GM18511 (cell line): Measurements from ENCODE around the gene TET2.

Experiments
- ATAC-seq: cut with Tn5 transposase; IDR thresholded peaks from one replicate; pipeline ENCODE4 v1.9.1; 2021; ENCODE audit warnings: mild to moderate bottlenecking, moderate library complexity; ENCODE audit not compliant: unreplicated experiment

Gene TET2

DNA sequence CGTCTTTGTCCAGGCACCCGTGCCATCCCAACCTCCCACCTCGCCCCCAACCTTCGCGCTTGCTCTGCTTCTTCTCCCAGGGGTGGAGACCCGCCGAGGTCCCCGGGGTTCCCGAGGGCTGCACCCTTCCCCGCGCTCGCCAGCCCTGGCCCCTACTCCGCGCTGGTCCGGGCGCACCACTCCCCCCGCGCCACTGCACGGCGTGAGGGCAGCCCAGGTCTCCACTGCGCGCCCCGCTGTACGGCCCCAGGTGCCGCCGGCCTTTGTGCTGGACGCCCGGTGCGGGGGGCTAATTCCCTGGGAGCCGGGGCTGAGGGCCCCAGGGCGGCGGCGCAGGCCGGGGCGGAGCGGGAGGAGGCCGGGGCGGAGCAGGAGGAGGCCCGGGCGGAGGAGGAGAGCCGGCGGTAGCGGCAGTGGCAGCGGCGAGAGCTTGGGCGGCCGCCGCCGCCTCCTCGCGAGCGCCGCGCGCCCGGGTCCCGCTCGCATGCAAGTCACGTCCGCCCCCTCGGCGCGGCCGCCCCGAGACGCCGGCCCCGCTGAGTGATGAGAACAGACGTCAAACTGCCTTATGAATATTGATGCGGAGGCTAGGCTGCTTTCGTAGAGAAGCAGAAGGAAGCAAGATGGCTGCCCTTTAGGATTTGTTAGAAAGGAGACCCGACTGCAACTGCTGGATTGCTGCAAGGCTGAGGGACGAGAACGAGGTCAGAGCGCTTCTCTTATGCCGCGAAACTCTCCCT, at the start of gene TET2:
Gene TET2 (plus strand): TSS at position 601 of the 740 bp plus-strand sequence. CDS start 87,067 bp downstream, outside the sequence.
- ATAC-seq = peak; percentile 82

DNA sequence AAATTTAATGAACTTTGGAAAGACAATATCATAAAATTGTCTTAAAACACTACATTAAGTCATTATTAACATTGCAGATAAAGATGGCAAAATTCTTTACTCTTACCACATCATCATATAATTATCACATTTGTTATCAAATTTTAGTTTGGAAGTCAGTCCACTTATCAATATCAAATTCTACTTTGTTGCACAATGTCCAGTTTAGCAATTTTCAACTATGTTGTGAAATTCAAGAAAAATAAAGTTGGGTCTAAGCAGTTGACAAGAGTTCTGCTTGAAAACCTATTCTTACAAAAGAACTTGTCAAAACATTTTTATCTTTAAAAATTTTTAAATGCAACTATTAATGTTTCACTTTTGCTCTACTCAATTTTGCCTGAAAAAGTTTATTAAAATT, 44.7 kb upstream of the TET2 start:
- ATAC-seq = no peak

DNA sequence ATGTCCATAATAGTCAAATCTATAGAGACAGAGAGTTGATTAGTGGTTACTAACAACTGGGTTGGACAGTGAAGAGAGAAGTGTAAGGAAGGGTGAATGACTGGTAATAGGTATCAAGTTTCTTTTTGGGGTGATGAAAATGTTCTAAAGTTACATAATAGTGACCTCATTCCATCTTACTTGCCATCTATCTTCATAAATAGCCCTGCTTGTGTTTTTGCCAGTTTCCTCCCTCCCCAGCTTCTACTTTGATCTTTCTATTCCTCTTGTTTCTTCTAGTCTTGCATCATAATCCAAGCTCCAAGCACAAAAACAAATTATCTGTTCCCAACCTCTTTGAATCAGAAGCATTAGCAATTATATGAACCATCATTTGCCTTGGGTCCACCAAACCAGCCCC, 40.2 kb upstream of the TET2 start:
- ATAC-seq = no peak

DNA sequence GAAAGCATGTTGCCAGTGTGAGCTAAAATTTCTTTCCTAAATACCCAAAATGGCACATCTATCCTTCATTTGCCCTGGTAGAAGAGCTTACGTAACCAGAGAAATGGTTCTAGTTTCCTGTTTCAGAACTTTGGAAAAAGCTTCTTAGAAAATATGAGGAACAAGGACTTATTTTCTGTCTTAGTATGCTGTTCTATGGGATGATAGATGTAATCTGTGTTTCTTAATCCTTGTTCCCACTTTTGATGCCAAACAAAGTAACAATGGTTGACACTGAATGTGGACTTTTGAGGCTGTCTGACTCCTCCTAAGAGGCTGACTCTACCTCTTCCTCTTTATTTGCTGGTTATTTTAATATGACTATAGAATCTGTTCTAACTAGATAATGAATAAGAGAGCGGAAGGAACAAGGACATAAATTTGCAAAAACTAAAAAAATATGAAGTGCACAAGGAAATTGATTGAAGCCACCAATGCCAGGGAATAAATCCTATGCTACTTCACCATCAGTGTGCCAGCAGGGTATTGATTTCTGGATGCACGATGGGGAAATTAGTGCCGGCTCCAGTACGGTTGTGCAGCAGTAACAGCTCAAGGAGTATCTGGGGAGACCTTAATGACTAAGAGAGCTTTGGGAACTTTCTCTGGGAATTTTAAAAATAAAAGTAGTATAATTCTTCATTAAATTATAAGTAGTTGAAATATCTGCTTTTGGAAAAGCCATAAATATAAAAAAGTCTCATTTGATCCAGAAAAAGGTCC, 39.4 kb upstream of the TET2 start:
- ATAC-seq = no peak

DNA sequence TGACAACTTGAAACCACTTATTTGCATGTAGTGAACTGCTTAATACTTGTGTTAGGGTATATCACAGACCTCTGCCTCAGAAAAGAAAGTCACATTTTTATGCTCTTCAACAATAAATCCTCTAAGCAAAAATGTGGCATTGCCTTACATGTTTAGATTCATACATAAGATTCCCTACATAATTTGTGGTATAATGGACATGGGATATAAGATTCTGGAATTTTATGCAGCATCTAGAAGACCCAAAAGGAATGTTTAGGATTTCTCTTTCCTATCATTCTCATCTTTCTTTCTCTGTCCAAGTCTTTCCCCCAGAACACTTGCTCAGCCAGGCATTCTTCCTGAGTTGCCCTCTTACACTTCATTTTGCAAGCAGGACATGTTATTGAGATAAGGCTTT, 37.7 kb upstream of the TET2 start:
- ATAC-seq = no peak

DNA sequence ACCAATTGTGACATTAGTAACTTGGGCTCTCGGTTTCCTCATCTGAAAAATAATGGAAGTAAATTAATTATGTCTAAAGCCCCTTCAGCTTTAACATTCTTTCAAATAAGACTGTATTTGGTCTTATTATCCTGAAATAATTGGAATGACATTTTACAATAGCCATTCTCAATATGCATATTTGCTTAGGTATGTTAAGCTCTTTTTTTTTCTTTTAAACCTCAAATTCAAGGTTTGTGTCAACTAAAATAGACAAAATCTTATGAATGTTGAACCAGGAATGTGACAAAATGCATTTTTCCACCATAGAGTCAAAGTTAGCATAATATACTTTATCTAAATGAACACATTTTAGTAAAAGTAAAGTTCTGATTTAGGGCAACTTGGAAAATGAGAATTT, 34.4 kb upstream of the TET2 start:
- no peak for ATAC-seq

DNA sequence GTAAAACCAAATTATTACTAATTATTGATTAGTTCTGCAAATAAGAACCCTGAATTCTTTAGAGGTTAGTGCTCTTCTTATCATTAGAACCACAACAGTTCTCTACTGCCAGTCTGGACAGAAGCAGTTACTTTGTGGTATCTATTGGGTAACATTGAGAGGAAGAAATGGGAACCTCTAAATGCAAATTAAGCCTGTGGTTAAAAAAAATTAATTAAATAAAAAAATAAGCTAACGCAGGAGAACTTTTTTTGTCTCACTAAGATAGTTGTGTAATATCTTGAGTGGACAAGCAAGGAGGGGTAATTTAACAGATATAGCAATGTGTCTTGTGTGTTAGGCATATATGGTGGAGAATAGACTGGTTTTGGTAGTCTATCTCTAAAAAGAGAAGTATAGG, 32.9 kb upstream of the TET2 start:
- peak; percentile 66 for ATAC-seq

DNA sequence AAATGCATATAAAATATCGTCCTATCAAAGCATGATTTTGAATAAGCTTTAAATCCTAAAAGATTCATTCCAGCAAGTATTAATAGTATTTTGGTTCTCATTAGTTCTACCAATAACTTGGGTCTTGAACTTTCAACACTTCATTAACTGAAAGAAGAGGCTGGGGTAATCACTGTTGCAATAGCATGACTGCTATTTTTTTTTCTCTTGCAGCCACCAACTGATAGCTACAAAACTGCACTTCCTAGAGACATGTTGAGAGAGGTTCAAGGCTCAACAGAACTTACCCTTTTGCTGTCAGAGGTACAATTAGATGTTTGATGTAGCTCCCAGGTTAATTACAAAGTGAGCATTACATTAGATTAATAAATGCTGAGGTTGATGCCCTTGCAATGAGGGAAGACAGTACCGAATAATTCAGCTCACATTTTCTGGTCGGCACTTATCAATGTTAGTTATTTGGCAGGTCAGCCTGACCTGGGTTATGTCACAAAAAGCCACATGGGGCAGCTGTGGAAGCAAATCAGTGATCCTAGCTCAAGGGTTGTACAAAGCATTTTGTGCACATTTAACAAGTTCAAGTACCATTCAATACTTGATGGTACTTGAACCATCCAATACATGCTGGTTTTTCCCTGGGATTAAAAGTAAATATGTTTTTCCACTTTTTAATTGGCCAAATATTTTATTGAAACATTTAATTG, 29.9 kb upstream of the TET2 start:
- ATAC-seq = no peak

DNA sequence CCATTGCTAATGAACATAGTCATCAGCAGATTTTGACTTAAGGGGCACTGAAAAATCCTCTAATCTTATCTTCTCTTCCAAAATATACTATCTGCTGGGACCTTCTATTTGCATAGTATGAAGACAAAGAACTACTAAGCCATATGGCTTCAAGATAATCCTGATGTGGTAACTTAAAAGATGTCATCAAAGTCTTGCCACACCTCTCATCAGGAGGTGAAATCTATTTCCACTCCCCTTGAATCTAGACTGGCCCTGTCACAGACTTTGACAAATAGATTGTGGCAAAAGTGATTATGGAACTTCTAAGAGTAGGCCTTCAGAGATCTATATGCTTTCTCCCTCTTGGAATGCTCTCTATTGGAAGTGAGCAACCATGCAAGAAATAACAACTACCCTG, 27.3 kb upstream of the TET2 start:
- ATAC-seq = no peak

DNA sequence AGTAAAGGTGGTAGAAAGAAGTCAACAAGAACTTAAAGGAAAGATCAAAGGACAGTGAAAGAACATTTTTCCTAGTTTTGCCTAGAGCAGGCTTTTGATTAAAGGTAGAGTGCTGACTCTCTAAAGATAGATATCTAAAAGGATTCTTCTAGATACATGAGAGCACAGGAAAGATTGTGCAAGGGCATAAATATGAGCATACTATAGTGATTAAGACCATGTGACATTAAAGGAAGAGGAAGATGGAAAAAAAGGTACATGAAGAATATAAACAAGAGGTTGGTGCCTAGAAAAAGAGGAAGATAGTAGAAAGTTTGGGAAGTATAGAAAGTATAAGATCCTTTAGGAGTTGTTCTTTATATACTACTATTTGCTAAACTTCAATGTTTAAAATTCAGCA, 26.1 kb upstream of the TET2 start:
- ATAC-seq = no peak

DNA sequence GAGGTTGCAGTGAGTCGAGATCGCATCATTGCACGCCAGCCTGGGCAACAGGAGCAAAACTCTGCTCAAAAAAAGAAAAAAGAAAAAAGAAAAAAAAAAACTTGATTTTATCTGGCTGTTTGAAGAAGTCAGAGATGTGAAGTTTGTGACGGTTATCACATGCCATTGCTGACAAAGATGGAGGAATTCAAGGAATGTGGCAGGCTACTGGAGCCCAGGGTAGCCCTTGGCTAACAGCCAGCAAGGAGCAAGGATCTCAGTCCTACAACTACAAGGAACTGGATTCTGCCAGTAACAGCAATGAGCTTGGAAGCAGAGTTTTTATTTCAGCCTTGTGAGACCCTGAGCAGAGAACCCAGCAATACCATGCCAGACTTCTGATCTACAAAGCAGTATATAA, 24.3 kb upstream of the TET2 start:
- ATAC-seq = no peak

DNA sequence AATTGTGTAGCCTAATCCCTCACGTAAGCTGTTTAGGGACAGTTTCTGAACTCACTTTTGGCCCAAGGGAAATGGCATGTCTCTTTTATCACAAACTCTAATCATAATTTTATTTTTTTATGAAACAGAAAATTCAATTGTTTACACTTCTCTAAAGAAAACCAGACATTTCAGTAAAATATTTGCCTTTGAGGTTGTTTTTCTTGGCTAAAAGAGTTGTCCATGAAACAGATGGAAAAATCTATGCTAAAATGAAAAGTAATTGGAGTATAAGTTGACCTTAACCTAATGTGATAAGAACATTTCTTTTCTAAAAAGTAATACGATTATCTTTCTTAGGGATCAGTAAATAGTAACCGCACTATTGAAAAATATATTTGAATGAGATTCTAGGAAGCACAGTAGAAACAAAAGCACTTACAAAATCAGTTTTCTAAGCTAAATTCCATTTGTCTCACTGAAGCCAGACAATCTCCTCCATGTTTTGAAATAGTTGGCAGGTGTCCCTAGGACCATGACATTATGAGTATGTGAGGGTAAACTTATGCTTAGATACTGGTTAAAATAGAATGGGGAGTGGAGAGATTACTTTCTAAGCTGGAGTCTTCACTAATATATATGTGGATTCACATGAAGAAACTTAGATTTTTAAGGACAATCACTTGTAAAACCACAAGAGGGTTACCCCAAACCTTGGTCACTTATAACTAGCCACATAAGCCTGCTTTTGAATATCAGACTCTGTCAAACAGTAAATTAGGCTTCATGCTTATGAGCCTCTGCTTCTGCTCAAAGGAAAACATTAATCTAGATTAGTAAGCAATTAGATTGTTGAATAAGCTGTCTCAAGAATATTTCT, 20.1 kb upstream of the TET2 start:
- ATAC-seq = no peak

DNA sequence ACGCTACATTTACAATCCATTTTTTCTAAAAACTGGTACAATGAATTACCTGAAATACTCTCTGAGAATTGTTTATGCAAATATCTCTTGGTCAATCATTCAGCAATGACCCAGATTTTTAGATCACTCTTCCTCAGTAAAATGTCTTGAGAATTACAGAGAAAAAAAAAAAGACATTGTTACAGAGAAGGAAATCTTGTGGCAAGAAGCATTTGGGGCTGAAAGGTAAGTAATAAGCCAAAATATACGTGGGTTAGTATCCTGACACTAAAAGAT, 19.6 kb upstream of the TET2 start:
- ATAC-seq = no peak

DNA sequence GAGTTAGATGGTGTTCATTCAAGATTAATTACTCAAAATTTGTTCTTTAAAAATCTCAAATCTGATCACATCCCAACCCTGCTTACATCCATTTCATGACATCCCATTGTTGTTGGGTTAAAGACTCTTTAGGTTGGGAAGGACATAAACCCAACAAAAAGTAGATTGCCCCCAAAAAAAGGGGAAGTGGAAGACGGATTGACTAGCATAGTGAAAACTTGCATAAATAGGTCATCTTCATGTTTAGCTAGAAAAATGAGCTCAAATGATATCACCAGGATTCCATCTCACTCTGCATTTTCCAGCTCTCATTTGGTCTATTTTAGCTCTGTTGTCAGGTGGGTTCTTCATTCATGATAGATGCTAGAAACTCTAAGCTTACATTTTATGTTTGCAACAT, 18.5 kb upstream of the TET2 start:
- ATAC-seq = peak; percentile 65

DNA sequence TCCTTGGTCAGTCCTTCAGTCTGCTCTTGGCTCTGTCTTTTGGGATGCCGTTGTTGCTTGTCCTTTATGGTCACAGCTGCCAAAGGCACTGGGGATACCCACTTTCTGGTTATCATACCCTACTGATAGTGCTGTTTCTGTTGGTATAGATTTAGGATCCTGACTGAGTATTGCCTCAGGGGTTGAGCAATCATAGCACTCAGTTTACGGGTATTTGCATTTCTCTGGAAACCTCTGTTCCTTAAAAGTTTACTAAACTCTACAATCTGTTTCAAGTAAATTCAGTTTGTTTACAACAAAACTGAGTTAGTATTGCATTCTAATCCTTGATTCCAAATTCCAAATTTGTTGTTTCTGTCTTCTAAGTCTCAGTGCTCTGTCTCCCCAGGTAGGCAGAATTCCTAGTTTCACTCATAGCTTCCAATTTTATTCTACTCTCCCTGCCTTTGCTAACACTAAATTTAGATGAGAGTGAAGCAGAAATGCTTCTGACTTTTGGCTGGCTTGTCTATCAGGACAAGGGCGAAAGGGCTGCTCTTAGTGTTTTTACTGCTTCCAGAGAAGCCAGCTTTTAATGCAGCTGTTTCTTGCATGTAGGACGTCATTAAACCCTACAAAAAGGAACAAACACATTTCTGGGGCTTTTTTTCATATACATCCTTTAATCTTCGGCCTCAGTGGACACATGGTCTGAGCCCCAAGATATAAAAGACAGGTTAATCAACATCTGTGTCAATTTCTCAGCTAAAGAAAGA, 17.2 kb upstream of the TET2 start:
- ATAC-seq = no peak

DNA sequence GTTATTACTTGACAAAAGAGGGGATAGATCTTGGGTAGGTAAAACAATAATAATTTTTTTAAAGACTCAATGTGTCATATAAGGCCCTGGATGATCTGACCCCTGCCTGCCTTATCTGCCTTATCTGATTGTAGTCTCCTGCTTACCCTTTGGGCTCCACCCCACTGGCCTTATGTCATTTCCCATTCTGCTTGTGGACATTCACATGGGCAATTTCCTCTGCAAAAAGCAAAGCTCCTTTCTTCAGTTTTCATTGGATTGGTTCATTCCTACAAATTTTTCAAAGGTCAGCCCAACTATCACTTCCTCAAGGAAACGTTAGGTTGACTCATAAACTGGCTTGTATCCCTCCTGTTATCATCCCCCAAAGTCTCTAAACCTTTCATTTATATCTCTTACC, 15.7 kb upstream of the TET2 start:
- ATAC-seq = no peak

DNA sequence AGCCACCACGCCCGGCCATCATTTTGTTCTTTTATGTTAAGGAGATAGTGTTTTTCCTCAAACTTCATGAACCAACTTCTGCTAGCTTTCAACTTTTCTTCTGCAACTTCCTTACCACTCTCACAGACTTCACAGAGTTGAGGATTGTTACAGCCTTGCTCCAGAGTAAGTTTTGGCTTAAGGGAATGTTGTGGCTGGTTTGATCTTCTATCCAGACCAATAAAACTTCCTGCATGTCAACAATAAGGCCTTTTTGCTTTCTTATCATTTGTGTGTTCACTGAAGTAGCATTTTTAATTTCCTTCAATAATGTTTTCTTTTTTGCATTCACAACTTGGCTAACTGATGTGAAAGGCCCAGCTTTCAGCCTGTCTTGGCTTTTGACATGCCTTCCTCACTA, 12.7 kb upstream of the TET2 start:
- no peak for ATAC-seq

DNA sequence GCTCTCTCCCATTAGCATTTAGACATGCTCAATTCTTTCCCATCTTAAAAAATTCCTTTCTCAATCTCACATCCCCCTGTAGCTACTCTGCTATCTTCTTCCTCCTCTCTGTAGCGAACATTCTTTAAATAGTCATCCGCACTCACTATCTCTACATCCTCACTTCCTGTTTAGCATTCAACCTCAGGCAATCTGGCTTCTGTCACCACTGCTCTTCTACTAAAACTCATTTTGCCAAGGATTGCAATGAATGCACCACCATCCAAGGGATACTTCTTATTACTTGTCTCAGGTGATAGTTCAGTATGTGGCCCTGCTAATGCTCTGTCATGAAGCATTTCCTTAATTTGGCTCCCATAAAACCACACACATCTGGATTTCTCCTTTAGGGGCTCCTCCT, 10.9 kb upstream of the TET2 start:
- peak; percentile 81 for ATAC-seq

DNA sequence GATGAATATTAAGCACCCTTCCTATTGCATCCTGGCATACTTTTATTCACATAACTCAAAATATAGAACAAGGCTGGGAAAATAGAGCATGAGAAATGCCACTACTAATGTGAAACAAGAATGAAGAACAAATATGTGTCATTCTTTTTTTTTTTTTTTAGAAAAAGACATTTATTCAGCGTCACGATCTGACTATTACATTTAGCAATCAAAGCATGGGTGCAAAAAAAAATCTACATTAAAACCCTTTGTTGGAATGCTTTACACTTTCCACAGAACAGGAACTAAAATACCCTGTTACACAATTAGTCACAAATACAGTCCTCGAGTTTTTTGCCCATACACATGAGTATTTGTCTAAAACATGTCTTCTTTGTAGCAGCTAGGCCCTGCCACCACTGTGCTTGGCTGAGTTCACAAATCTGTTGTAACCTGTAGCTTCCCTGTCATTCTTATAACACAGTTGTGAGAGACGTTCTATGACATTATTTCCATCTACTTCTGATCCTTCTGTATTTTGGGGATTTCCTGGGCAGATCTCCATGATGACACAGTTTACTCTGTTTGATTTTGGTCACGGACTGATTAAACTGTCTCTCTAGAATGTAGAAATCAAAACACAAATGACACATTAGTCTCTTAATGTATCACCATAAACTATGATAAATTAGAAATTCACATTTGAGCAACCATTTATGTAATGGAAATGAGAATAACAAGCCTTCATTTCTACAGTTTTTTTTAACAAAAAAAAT, 9.4 kb upstream of the TET2 start:
- ATAC-seq = no peak

DNA sequence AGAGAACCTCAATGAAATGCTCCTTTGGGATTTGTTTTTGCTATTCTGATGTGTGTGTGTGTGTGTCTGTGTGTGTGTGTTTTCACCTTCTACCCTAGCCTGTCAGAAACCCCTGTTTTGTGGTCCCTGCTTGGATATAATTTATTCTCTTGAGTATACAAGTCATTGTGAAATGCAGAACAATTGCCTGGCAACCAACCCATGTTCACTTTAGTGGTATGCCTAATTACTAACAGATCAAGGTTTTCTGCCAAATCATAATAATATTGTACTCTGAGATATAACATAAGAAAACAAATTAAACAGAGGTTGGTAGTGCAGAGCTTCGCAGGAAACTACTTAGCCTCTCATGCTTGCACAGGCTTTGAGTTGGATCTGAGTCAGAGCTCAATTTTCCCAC, 7.0 kb upstream of the TET2 start:
- no peak for ATAC-seq
